ENCODE results near the gene PYGM.

DNA sequence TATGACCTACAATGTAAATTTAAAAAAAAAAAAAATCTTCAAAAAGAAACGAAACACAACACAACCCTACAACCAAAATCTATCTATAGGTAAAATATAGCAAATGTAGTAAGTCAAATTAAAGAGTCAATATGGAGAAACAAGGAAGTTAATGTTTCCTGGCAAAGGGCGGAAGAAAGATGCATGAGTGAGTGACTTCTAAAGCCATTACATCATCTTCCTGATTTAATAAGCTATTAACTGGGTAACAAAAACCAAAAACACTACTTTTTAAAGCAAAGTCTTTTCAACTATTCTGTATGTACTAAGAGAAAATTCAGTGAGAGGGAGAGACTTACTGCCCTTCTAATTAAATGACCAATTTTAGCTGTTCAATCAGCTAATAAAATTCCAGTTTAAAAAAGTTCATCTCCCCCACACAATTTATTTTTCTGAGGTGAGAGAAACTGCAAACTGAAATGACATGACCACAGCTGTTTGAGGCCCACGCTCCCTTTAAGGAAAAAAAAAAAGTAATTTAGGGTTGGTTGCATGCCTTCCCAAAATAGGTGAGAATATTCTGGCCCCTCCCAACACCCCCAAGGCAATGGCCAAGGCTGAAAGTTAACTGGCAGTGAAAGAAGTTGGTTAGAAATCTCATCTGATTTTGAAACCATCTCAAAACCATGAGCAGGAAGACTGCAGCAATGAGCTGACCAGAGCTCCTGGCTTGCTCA lies 12.7 kb upstream of the PYGM start:
- TF ChIP-seq, protein P1, sequence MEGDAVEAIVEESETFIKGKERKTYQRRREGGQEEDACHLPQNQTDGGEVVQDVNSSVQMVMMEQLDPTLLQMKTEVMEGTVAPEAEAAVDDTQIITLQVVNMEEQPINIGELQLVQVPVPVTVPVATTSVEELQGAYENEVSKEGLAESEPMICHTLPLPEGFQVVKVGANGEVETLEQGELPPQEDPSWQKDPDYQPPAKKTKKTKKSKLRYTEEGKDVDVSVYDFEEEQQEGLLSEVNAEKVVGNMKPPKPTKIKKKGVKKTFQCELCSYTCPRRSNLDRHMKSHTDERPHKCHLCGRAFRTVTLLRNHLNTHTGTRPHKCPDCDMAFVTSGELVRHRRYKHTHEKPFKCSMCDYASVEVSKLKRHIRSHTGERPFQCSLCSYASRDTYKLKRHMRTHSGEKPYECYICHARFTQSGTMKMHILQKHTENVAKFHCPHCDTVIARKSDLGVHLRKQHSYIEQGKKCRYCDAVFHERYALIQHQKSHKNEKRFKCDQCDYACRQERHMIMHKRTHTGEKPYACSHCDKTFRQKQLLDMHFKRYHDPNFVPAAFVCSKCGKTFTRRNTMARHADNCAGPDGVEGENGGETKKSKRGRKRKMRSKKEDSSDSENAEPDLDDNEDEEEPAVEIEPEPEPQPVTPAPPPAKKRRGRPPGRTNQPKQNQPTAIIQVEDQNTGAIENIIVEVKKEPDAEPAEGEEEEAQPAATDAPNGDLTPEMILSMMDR (IDR thresholded peaks at IDR 0.05): no peak
- TF ChIP-seq ZFX (IDR thresholded peaks at IDR 0.05; ENCODE audit: borderline replicate concordance): no peak
